Endothelial cell (in vitro differentiated cells): ENCODE measurements around the gene TOB2. TPM values are rescaled to one million over a fixed set of nuclear protein-coding genes. Genes with fewer than 3 reads are reported as not detected.

Source experiments
- DNase-seq: peaks from one replicate; pipeline ENCODE4 v3.0.0; 2021; ENCODE audit warnings: low spot score
- H3K27ac Mint-ChIP-seq: one replicate; pipeline ENCODE4 v1.8.0; 2021; ENCODE audit warnings: mixed read lengths, inconsistent platforms; ENCODE audit not compliant: unreplicated experiment
- H3K27me3 Mint-ChIP-seq: one replicate; pipeline ENCODE4 v1.8.0; 2021; ENCODE audit warnings: mild to moderate bottlenecking, moderate library complexity, mixed read lengths, inconsistent platforms; ENCODE audit not compliant: unreplicated experiment
- H3K36me3 Mint-ChIP-seq: one replicate; pipeline ENCODE4 v1.8.0; 2021; ENCODE audit warnings: mild to moderate bottlenecking, low read depth, mixed read lengths, inconsistent platforms; ENCODE audit not compliant: unreplicated experiment
- H3K4me1 Mint-ChIP-seq: one replicate; pipeline ENCODE4 v1.8.0; 2021; ENCODE audit warnings: mild to moderate bottlenecking, mixed read lengths, inconsistent platforms; ENCODE audit not compliant: unreplicated experiment
- H3K4me3 Mint-ChIP-seq: one replicate; pipeline ENCODE4 v1.8.0; 2021; ENCODE audit warnings: mild to moderate bottlenecking, mixed read lengths, inconsistent platforms; ENCODE audit not compliant: unreplicated experiment
- H3K9me3 Mint-ChIP-seq: one replicate; pipeline ENCODE4 v1.8.0; 2021; ENCODE audit warnings: mixed read lengths, inconsistent platforms; ENCODE audit not compliant: unreplicated experiment
- total RNA-seq: library from RNA; stranded (reverse); fragmentation: NEBNext Ultra II Directional; extraction: Animal tissue kit (Norgen Biotek cat#: 25700); gene quantifications from one replicate; pipeline ENCODE4 v1.2.1, GENCODE V29; 2021; ENCODE audit not compliant: unreplicated experiment
- TF ChIP-seq, protein P1 (sequence below): fragments of 200-600 bp; sonication (generic); IDR thresholded peaks from one replicate; pipeline ENCODE4 v1.5.0; 2021; ENCODE audit warnings: antibody characterized with exemption; ENCODE audit not compliant: unreplicated experiment

TOB2 gene
- total RNA-seq, 1 donor from 2014 or later = 60.3 TPM

DNA sequence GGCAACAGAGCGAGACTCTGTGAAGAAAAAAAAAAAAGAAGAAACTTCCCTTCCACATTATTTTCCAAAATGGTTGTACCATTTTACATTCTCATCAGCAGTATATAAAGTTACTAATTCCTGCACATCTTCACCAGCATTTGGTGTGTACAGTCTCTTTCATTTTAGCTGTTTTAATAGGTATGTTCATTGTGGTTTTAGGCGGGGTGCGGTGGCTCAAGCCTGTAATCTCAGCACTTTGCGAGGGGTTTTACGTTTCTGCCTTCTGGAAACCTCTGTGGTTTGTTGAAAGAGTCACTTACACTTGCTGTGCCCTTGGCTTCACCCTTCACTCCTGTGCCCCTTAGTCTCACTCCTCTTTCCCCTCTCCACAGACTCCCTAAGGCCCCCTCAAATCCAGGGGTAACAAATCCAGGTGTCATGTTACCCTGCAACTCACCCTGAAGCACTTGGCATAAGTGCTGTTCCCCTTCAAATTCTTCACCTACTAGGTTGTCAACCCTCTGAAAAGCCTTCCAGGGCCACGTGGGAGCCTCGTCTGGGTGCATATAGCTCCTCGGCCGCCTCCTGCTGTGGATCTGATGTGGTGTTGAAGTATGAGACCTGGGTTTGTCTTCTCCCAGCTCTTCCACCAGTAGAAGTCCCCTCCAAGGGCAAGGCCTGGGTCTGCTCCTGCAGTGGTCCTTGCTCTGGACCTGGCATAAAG, 20.8 kb downstream of the TOB2 start:
- Mint-ChIP-seq H3K4me1 (no peaks in the 10 kb centered on the region), H3K27me3 (peaks cover 2% of the 10 kb centered on the region), H3K36me3 (peaks cover 5% of the 10 kb centered on the region), H3K4me3 (no peak overlapping the region), H3K27ac (no peak overlapping the region), H3K9me3 (no peaks in the 10 kb centered on the region)
- no peak for DNase-seq
- TF ChIP-seq, protein P1, sequence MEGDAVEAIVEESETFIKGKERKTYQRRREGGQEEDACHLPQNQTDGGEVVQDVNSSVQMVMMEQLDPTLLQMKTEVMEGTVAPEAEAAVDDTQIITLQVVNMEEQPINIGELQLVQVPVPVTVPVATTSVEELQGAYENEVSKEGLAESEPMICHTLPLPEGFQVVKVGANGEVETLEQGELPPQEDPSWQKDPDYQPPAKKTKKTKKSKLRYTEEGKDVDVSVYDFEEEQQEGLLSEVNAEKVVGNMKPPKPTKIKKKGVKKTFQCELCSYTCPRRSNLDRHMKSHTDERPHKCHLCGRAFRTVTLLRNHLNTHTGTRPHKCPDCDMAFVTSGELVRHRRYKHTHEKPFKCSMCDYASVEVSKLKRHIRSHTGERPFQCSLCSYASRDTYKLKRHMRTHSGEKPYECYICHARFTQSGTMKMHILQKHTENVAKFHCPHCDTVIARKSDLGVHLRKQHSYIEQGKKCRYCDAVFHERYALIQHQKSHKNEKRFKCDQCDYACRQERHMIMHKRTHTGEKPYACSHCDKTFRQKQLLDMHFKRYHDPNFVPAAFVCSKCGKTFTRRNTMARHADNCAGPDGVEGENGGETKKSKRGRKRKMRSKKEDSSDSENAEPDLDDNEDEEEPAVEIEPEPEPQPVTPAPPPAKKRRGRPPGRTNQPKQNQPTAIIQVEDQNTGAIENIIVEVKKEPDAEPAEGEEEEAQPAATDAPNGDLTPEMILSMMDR = no peak

DNA sequence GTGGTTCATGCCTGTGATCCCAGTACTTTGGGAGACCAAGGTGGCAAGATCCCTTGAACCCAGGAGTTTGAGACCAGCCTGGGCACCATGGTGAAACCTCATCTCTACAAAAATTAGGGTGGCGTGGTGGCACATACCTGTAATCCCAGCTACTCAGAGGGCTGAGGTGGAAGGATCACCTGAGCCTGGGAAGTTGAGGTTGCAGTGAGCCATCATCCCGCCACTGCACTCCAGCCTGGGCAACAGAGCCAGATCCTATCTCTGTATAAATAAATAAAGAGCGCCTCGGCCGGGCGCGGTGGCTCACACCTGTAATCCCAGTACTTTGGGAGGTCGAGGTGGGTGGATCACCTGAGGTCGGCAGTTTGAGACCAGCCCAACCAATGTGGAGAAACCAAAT, 27.9 kb downstream of the TOB2 start:
- peaks cover 10% of the 10 kb centered on the region for H3K4me1 Mint-ChIP-seq
- TF ChIP-seq, protein P1 = no peak
- no peak for DNase-seq
- no peaks in the 10 kb centered on the region for H3K36me3 Mint-ChIP-seq
- H3K27ac Mint-ChIP-seq = no peak overlapping the region
- no peaks in the 10 kb centered on the region for H3K9me3 Mint-ChIP-seq
- H3K27me3 Mint-ChIP-seq = peaks cover 4% of the 10 kb centered on the region
- H3K4me3 Mint-ChIP-seq = no peak overlapping the region

DNA sequence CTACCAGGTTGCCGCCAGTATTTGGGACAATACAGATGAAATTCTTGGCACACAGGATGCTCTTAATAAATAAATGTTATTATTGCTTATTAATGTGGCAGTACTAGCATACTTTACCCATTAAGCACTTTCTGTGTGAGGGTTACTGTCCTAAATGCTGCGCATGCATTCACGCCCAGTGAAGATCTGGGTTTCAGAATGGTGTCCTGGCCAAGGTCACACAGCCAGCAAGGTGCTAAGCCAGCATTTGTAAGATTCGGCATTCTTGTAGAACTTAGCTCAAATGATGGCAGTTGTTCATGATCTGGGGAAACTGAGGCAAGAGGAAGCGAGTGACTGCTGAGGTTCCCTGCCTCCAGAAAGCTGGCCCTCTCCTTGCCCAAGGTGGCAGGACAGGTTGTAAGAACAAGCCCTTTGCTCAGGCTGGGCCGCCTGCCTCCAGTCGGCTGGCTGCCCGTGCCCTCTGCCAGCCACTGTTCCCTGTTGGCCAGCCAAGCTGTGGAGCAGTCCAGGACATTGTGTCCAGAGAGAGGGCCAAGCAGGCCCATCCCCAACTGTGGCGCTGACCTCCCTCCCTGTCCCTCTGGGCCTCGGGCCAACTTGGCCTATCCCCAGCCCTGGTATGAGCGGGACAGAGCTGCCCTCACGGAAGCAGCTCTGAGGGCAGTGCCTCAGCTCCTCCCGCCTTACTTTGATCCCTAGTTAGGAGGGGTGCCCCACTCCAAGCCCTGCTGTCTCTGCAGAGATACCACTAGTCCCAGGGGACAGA, 28.8 kb downstream of the TOB2 start:
- H3K4me3 Mint-ChIP-seq = no peak overlapping the region
- H3K4me1 Mint-ChIP-seq = peaks cover 10% of the 10 kb centered on the region
- H3K36me3 Mint-ChIP-seq = no peaks in the 10 kb centered on the region
- no peak overlapping the region for H3K27ac Mint-ChIP-seq
- peaks cover 7% of the 10 kb centered on the region for H3K27me3 Mint-ChIP-seq
- no peaks in the 10 kb centered on the region for H3K9me3 Mint-ChIP-seq
- TF ChIP-seq, protein P1 = no peak
- DNase-seq = no peak

DNA sequence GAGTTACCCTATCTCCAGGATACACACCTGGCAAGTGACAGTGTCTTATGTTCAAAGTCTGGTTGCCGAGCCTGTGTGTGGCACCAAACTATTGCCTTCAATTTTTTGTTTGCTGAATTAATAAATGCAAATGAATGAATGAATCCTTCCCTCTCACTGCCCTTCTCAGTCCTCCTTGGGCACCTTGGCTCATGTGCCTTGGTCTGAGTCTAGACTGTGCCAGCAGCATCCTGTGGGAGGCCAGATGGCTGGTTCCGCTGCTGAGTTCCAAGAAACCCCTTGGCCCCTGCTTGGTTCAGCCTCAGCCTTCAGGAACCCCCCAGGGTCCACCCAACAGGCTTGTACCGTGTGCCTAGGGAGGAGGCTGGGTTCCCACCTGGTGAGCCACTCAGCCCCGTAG, 31.0 kb downstream of the TOB2 start:
- peaks cover 12% of the 10 kb centered on the region for H3K27me3 Mint-ChIP-seq
- TF ChIP-seq, protein P1 = no peak
- DNase-seq = no peak
- no peaks in the 10 kb centered on the region for H3K36me3 Mint-ChIP-seq
- peaks cover 13% of the 10 kb centered on the region for H3K4me1 Mint-ChIP-seq
- no peaks in the 10 kb centered on the region for H3K9me3 Mint-ChIP-seq
- no peak overlapping the region for H3K4me3 Mint-ChIP-seq
- H3K27ac Mint-ChIP-seq = no peak overlapping the region
